ENCODE measurements around the gene PEX12.

DNA sequence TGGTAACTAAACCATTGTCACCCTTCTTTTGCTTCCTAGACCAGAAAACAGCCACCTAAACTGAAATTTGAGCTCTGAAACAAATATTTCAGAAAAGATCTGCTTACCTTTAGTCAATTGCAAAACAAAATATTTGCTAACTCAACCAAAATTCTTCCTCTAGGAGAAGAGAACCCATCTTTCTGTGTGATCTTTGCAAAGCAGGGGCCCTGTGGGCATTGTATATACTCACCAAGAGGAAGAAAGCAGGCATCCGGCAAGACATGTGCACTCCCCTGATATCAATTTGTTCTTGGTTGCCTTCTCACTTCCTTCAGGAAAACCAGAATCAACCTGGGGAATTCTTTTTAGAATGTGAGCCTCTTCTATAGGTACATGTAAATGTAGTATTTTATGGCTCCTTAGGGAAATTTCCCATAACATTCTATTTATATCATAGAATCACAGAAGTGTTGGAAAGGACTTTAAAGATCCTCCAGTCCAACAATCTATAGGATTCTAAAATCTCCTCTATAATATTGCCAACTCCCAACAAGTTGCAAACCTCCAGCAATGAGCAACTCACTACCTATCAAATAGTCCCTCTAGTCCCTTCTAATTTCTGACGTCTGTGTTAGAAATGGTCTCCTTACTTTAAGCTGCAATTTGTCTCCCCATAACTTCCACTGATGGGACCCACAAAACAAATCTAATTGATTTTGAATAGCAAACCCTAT, 18.7 kb downstream of the PEX12 start:
- TF ChIP-seq, protein P1, sequence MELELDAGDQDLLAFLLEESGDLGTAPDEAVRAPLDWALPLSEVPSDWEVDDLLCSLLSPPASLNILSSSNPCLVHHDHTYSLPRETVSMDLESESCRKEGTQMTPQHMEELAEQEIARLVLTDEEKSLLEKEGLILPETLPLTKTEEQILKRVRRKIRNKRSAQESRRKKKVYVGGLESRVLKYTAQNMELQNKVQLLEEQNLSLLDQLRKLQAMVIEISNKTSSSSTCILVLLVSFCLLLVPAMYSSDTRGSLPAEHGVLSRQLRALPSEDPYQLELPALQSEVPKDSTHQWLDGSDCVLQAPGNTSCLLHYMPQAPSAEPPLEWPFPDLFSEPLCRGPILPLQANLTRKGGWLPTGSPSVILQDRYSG (tag; conservative IDR thresholded peaks at IDR 0.05; ENCODE audit: low read depth) = no peak
- TF ChIP-seq RB1 (IDR thresholded peaks at IDR 0.05; ENCODE audit: low read depth) (no peak), CEBPZ (IDR thresholded peaks at IDR 0.05; ENCODE audit: borderline replicate concordance, low read depth, low read length) (no peak), ATF2 (CRISPR knock-in tag; IDR thresholded peaks at IDR 0.05) (no peak), RBM34 (IDR thresholded peaks at IDR 0.05; ENCODE audit: borderline replicate concordance, insufficient read depth, low read length) (no peak)

Data from K562 (cell line).